ENCODE measurements around the gene NUMBL. TPM values are rescaled to one million over a fixed set of nuclear protein-coding genes. Genes with fewer than 3 reads are reported as not detected.

The NUMBL gene
- total and polyA plus RNA-seq, 2 of the 8 experiments (the other 6 are each of a cell fraction or from before 2014, with no cell fraction given) = 13.5 to 24.8 TPM

GRCh38 chr19:40621283-40621682 is 69.2 kb downstream of the NUMBL start:
- Histone ChIP-seq H4K91ac (replicated peaks; ENCODE audit: insufficient read length, low read length) (no peak overlapping the region), H3K27ac (ENCODE audit: low read depth, low read length) (no peak overlapping the region), H2BK120ac (replicated peaks; ENCODE audit: low read depth, low read length) (no peak overlapping the region), H2BK5ac (ENCODE audit: low read depth, low read length) (no peak overlapping the region), H3K4me3 (ENCODE audit: extremely low read depth in 1 of 4, insufficient read depth in 2 of 4, low read depth in 3 of 4, low read length in 4 of 4) (no peak overlapping the region), H2AFZ (ENCODE audit: low read length) (no peak overlapping the region), H3K14ac (ENCODE audit: insufficient read length) (no peak overlapping the region), H3K56ac (replicated peaks; ENCODE audit: insufficient read length, low read depth, low read length) (no peak overlapping the region), H2BK20ac (ENCODE audit: low read length) (no peak overlapping the region), H3K9ac (replicated peaks in 1 of 4; ENCODE audit: extremely low read depth in 1 of 4, low read depth in 3 of 4, low read length in 3 of 4) (no peak overlapping the region), H3K79me2 (ENCODE audit: control insufficient read depth in 1 of 2, insufficient read depth in 2 of 2, low read length in 2 of 2) (no peaks in the 10 kb centered on the region), H3K4me2 (ENCODE audit: insufficient read depth in 1 of 2, low read depth in 2 of 2, low read length in 2 of 2) (no peak overlapping the region), H3K23me2 (ENCODE audit: low read depth, low read length) (peaks cover 2% of the 10 kb centered on the region; the same call in 1 of the 2 replicates), H3K27me3 (replicated peaks in 1 of 4; ENCODE audit: control insufficient read depth in 3 of 4, extremely low read depth in 1 of 4, insufficient read depth in 3 of 4, low read length in 3 of 4) (no peaks in the 10 kb centered on the region; a peak in 1 of 7 replicates), H2AK5ac (ENCODE audit: low read depth, low read length) (no peak overlapping the region), H4K5ac (ENCODE audit: insufficient read length, low read depth, low read length) (no peak overlapping the region), H4K8ac (ENCODE audit: extremely low read depth, insufficient read depth, low read length) (no peak overlapping the region), H3K18ac (ENCODE audit: extremely low read depth, low read length) (no peak overlapping the region), H3K79me1 (ENCODE audit: low read depth, low read length) (no peaks in the 10 kb centered on the region), H3K9me3 (ENCODE audit: insufficient read depth in 2 of 2, low read depth in 1 of 2, low read length in 1 of 2) (no peaks in the 10 kb centered on the region), H4K20me1 (replicated peaks in 1 of 2; ENCODE audit: control insufficient read depth in 1 of 2, insufficient read depth in 2 of 2, low read length in 2 of 2) (peaks cover 2 to 3% of the 10 kb centered on the region in 2 experiments), H3K36me3 (ENCODE audit: control insufficient read depth in 2 of 4, insufficient read depth in 4 of 4, low read length in 3 of 4) (peaks cover 5 to 34% (median 15%) of the 10 kb centered on the region in 4 experiments), H2BK12ac (ENCODE audit: low read depth, low read length) (no peak overlapping the region), H3K23ac (ENCODE audit: insufficient read length) (no peak overlapping the region), H2BK15ac (ENCODE audit: low read length) (no peak overlapping the region), H3K4ac (replicated peaks; ENCODE audit: insufficient read length, low read depth, low read length) (no peak overlapping the region), H3K4me1 (replicated peaks in 1 of 4; ENCODE audit: control insufficient read depth in 3 of 4, insufficient read depth in 4 of 4, low read length in 3 of 4) (peaks cover 0 to 18% (median 8%) of the 10 kb centered on the region in 4 experiments; a peak in 6 of 7 replicates)
- no peak for DNase-seq (ENCODE audit: low read depth in 1 of 2, low spot score in 2 of 2)
- FAIRE-seq = no peak
- POLR2A ChIA-PET (ENCODE audit: partially characterized antibody) = interaction anchor here (0.6 to 1.7 kb wide), 3 partner anchors 11 to 34 kb away, joined by 4 to 5 read pairs (median 5); no protein-coding TSS in a partner anchor
- CTCF ChIA-PET (ENCODE audit: partially characterized antibody) = interaction anchor here (0.9 to 3.2 kb wide), 4 partner anchors 13 to 42 kb away, joined by 3 to 29 read pairs (median 7); no protein-coding TSS in a partner anchor
- 100% methylated on average over 2 of the region's 2 CpGs; no CpG with 5 or more reads in 1 of the 2 experiments for WGBS, 2 experiments (ENCODE audit: extremely low coverage in 1 of 2, insufficient coverage in 1 of 2, insufficient read length in 1 of 2, insufficient replicate concordance in 2 of 2, low coverage in 1 of 2, low lambda C conversion rate in 2 of 2, missing lambda C conversion rate in 1 of 2)
- TF ChIP-seq KDM1A (IDR thresholded peaks at IDR 0.05; ENCODE audit: borderline replicate concordance, low read length) = no peak
- TF ChIP-seq BCL11A (IDR thresholded peaks at IDR 0.05; ENCODE audit: low read depth in 2 of 2, low read length in 2 of 2) = no peak
- TF ChIP-seq BACH1 (IDR thresholded peaks at IDR 0.05; ENCODE audit: low read length) = no peak
- no peak for TF ChIP-seq YY1 (IDR thresholded peaks at IDR 0.05; ENCODE audit: low read depth, low read length)
- no peak for TF ChIP-seq EGR1 (IDR thresholded peaks at IDR 0.05; ENCODE audit: borderline replicate concordance, low read depth, low read length)
- TF ChIP-seq CBX8 (IDR thresholded peaks at IDR 0.05; ENCODE audit: borderline replicate concordance, low read depth, low read length) = no peak
- TF ChIP-seq SIN3A (conservative IDR thresholded peaks at IDR 0.05 in 1 of 2, IDR thresholded peaks at IDR 0.05 in 1 of 2; ENCODE audit: low read depth in 1 of 2, low read length in 2 of 2) = no peak
- no peak for TF ChIP-seq HDAC2 (IDR thresholded peaks at IDR 0.05; ENCODE audit: borderline replicate concordance in 1 of 2, low read depth in 2 of 2, low read length in 2 of 2)
- TF ChIP-seq SP4 (IDR thresholded peaks at IDR 0.05; ENCODE audit: low read length) = no peak
- no peak for TF ChIP-seq TBP (IDR thresholded peaks at IDR 0.05; ENCODE audit: low read depth, low read length)
- no peak for TF ChIP-seq POLR2AphosphoS5 (IDR thresholded peaks at IDR 0.05; ENCODE audit: low read depth, low read length)
- TF ChIP-seq PHF8 (conservative IDR thresholded peaks at IDR 0.05; ENCODE audit: low read depth, low read length) = no peak
- TF ChIP-seq RXRA (IDR thresholded peaks at IDR 0.05; ENCODE audit: insufficient read depth, low read depth, low read length) = no peak
- TF ChIP-seq SUZ12 (IDR thresholded peaks at IDR 0.05; ENCODE audit: low read length) = no peak
- no peak for TF ChIP-seq POLR2A (IDR thresholded peaks at IDR 0.05; ENCODE audit: control extremely low read depth in 1 of 2, low read depth in 2 of 2, low read length in 2 of 2)
